Measurements from ENCODE around the gene TBX1. TPM values are rescaled to one million over a fixed set of nuclear protein-coding genes. Genes with fewer than 3 reads are reported as not detected.

Gene TBX1
- total RNA-seq, 1 experiment from 2014 or later, result 5.3 TPM

DNA sequence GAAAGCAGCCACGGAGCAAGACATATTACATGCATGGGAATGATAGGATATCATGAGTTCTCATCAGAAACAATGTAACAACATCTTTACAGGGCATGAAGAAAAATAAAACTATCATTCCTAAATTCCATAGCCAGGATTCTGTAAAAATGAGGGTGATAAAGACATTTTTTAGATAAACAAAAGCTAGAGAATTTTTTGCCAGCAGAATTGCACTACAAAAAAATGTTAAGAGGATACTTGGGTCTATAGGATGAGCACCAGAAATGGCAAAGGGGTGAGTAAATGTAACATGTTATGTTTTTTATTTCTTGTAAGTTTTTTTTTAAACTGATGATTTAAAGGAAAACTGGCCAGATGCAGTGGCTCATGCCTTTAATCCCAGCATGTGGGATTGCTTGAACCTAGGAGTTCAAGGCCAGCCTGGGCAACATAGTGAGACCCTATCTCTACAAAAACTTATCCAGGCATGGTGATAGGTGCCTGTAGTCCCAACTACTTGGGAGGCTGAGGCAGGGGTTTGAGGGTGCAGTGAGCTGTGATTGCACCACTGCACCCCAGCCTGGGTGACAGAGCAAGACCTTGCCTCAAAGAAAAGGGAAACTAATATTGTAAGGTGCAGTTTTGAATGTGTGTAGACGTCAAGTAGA lies 33.2 kb downstream of the TBX1 start:
- ChIA-PET CTCF (no interaction called here), POLR2A (no interaction called here)
- no peaks in the 10 kb centered on the region for H3K36me3 ChIP-seq (ENCODE audit: control insufficient read depth, insufficient read depth, low read length)
- DNase-seq, result no peak
- BruUV-seq (replicated peaks), result no TSS peak
- no peaks in the 10 kb centered on the region for H3K27me3 ChIP-seq (replicated peaks; ENCODE audit: control insufficient read depth, insufficient read depth, low read length)
- H3K9me3 ChIP-seq, result peaks cover 5% of the 10 kb centered on the region; the same call in 1 of the 2 replicates
- no peak overlapping the region for H3K4me3 Mint-ChIP-seq (ENCODE audit: unreplicated experiment)
- no peaks in the 10 kb centered on the region for H3K4me1 Mint-ChIP-seq (ENCODE audit: low read depth, unreplicated experiment)
- H3K4me3 ChIP-seq (ENCODE audit: low read depth, low read length), result no peak overlapping the region
- no peaks in the 10 kb centered on the region for H3K27me3 Mint-ChIP-seq (ENCODE audit: insufficient read depth, unreplicated experiment)
- peaks cover 11% of the 10 kb centered on the region for H3K36me3 Mint-ChIP-seq (ENCODE audit: insufficient read depth, unreplicated experiment)
- intact Hi-C loops (cut with micrococcal nuclease; ENCODE audit: unreplicated experiment), result no loop called here
- no peaks in the 10 kb centered on the region for H3K9me3 Mint-ChIP-seq (ENCODE audit: unreplicated experiment)
- no peak overlapping the region for H3K27ac Mint-ChIP-seq (ENCODE audit: unreplicated experiment)
- no peaks in the 10 kb centered on the region for H3K4me1 ChIP-seq
- TF ChIP-seq, protein P1, sequence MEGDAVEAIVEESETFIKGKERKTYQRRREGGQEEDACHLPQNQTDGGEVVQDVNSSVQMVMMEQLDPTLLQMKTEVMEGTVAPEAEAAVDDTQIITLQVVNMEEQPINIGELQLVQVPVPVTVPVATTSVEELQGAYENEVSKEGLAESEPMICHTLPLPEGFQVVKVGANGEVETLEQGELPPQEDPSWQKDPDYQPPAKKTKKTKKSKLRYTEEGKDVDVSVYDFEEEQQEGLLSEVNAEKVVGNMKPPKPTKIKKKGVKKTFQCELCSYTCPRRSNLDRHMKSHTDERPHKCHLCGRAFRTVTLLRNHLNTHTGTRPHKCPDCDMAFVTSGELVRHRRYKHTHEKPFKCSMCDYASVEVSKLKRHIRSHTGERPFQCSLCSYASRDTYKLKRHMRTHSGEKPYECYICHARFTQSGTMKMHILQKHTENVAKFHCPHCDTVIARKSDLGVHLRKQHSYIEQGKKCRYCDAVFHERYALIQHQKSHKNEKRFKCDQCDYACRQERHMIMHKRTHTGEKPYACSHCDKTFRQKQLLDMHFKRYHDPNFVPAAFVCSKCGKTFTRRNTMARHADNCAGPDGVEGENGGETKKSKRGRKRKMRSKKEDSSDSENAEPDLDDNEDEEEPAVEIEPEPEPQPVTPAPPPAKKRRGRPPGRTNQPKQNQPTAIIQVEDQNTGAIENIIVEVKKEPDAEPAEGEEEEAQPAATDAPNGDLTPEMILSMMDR (IDR thresholded peaks at IDR 0.05; ENCODE audit: insufficient read depth in 1 of 2, low read depth in 1 of 2, low read length in 1 of 2, severe bottlenecking in 1 of 2, unreplicated experiment in 1 of 2), result no peak

DNA sequence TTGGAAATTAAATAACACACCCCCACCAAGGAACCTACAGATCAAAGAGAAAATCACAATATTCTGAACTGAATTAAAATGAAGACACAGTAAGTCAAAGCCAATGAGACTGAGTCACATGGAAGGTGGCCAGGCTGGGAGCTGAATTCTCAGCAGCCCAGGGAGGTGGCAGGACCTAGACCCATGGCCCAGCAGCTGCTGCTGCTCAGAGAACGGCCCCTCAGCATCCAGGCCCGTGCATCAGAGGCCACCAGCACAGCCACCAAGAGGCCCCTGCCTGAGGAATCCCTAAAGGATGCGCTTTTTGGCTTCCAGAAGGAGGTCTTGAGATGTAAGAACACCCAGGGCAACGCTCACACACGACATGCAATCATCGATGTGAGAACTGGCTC lies 35.0 kb downstream of the TBX1 start:
- Mint-ChIP-seq H3K27ac (ENCODE audit: unreplicated experiment) (no peak overlapping the region), H3K27me3 (ENCODE audit: insufficient read depth, unreplicated experiment) (no peaks in the 10 kb centered on the region), H3K36me3 (ENCODE audit: insufficient read depth, unreplicated experiment) (peaks cover 11% of the 10 kb centered on the region), H3K9me3 (ENCODE audit: unreplicated experiment) (no peaks in the 10 kb centered on the region), H3K4me1 (ENCODE audit: low read depth, unreplicated experiment) (no peaks in the 10 kb centered on the region), H3K4me3 (ENCODE audit: unreplicated experiment) (no peak overlapping the region)
- Histone ChIP-seq H3K4me3 (ENCODE audit: low read depth, low read length) (no peak overlapping the region), H3K9me3 (peaks cover 5% of the 10 kb centered on the region; the same call in 1 of the 2 replicates), H3K27me3 (replicated peaks; ENCODE audit: control insufficient read depth, insufficient read depth, low read length) (no peaks in the 10 kb centered on the region), H3K4me1 (no peaks in the 10 kb centered on the region), H3K36me3 (ENCODE audit: control insufficient read depth, insufficient read depth, low read length) (no peaks in the 10 kb centered on the region)
- BruUV-seq (replicated peaks), result no TSS peak
- POLR2A ChIA-PET, result no interaction called here
- CTCF ChIA-PET, result no interaction called here
- intact Hi-C loops (cut with micrococcal nuclease; ENCODE audit: unreplicated experiment), result no loop called here
- DNase-seq, result no peak
- TF ChIP-seq, protein P1 (IDR thresholded peaks at IDR 0.05; ENCODE audit: insufficient read depth in 1 of 2, low read depth in 1 of 2, low read length in 1 of 2, severe bottlenecking in 1 of 2, unreplicated experiment in 1 of 2), result no peak

DNA sequence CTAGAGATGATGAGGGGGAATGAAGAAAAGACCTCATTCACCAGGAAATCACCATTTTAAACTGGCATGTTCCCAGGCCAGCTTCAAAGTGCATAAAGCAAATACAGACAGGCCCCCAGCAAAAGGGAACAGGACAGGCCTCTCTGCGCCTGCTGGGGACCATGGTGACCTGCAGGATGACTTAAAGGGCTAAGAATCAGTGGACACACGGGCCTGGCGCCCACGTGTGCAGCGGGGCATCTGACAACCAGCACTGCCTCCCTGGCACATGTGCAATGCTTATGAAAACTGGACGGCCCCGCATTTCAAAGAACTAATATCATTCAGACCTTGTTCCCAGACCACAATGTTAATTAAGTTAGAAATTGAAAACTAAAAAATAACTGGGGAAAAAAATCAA lies 35.6 kb downstream of the TBX1 start:
- DNase-seq, result no peak
- Mint-ChIP-seq H3K4me1 (ENCODE audit: low read depth, unreplicated experiment) (no peaks in the 10 kb centered on the region), H3K36me3 (ENCODE audit: insufficient read depth, unreplicated experiment) (peaks cover 11% of the 10 kb centered on the region), H3K27me3 (ENCODE audit: insufficient read depth, unreplicated experiment) (no peaks in the 10 kb centered on the region), H3K9me3 (ENCODE audit: unreplicated experiment) (no peaks in the 10 kb centered on the region), H3K27ac (ENCODE audit: unreplicated experiment) (no peak overlapping the region), H3K4me3 (ENCODE audit: unreplicated experiment) (no peak overlapping the region)
- intact Hi-C loops (cut with micrococcal nuclease; ENCODE audit: unreplicated experiment), result no loop called here
- POLR2A ChIA-PET, result no interaction called here
- peaks cover 5% of the 10 kb centered on the region; the same call in 1 of the 2 replicates for H3K9me3 ChIP-seq
- BruUV-seq (replicated peaks), result no TSS peak
- no peaks in the 10 kb centered on the region for H3K27me3 ChIP-seq (replicated peaks; ENCODE audit: control insufficient read depth, insufficient read depth, low read length)
- no peaks in the 10 kb centered on the region for H3K4me1 ChIP-seq
- H3K4me3 ChIP-seq (ENCODE audit: low read depth, low read length), result no peak overlapping the region
- TF ChIP-seq, protein P1 (IDR thresholded peaks at IDR 0.05; ENCODE audit: insufficient read depth in 1 of 2, low read depth in 1 of 2, low read length in 1 of 2, severe bottlenecking in 1 of 2, unreplicated experiment in 1 of 2), result no peak
- CTCF ChIA-PET, result no interaction called here
- no peaks in the 10 kb centered on the region for H3K36me3 ChIP-seq (ENCODE audit: control insufficient read depth, insufficient read depth, low read length)

All from Caco-2 (cell line).